ENCODE data around the gene DNAJC1. TPM values are rescaled to one million over a fixed set of nuclear protein-coding genes. Genes with fewer than 3 reads are reported as not detected.

Gene DNAJC1
- total and polyA plus RNA-seq, 2 donors (not counting 3 experiments of a cell fraction or from before 2014, with no cell fraction given): 11.2 to 19.7 TPM

GRCh38 chr10:21924511-21924910 is 79.0 kb downstream of the DNAJC1 start:
- H3K4me3 ChIP-seq (replicated peaks in 1 of 3; ENCODE audit: insufficient read depth in 1 of 3, low read depth in 1 of 3, low read length in 3 of 3): no peak overlapping the region
- H3K9me3 ChIP-seq (replicated peaks; ENCODE audit: control insufficient read depth, insufficient read depth, low read length): no peaks in the 10 kb centered on the region
- CTCF ChIA-PET: interaction anchor here (1.2 to 1.7 kb wide), 2 partner anchors 10 to 13 kb away, joined by 3 to 6 read pairs; no protein-coding TSS in a partner anchor
- H3K4me1 ChIP-seq (ENCODE audit: control insufficient read depth, extremely low read depth, insufficient read depth, low read length): no peaks in the 10 kb centered on the region
- POLR2A ChIA-PET: no interaction called here
- H3K9ac ChIP-seq (replicated peaks; ENCODE audit: extremely low read depth, insufficient read depth, low read length): no peak overlapping the region
- intact Hi-C loops (cut with micrococcal nuclease): no loop called here
- FAIRE-seq (no peak), DNase-seq (ENCODE audit: low read depth, low spot score) (no peak)
- H3K9me1 ChIP-seq (replicated peaks; ENCODE audit: control insufficient read depth, extremely low read depth, insufficient read depth, low read length): no peaks in the 10 kb centered on the region
- TF ChIP-seq POLR2A (IDR thresholded peaks at IDR 0.05; ENCODE audit: low read depth, low read length): no peak
- no TSS peak for BruUV-seq (replicated peaks)
- H3K36me3 ChIP-seq (ENCODE audit: control insufficient read depth in 2 of 2, extremely low read depth in 1 of 2, insufficient read depth in 2 of 2, low read length in 2 of 2): no peaks in the 10 kb centered on the region
- no peak overlapping the region for H3K27ac ChIP-seq (ENCODE audit: insufficient read depth, low read depth, low read length)
- H2AFZ ChIP-seq (ENCODE audit: low read depth, low read length): no peak overlapping the region
- H3K4me2 ChIP-seq (ENCODE audit: insufficient read depth, low read length): no peak overlapping the region
- dilution Hi-C loops (cut with MboI; ENCODE audit: extremely low pct_ligation_motif_present, low sequenced_read_pairs): no loop called here
- no peaks in the 10 kb centered on the region for H3K27me3 ChIP-seq (ENCODE audit: control insufficient read depth in 2 of 2, insufficient read depth in 2 of 2, low read length in 2 of 2)
- H4K20me1 ChIP-seq (replicated peaks; ENCODE audit: control insufficient read depth, extremely low read depth, insufficient read depth, low read length): no peaks in the 10 kb centered on the region
- H3K79me2 ChIP-seq (ENCODE audit: control insufficient read depth, insufficient read depth, low read length): no peaks in the 10 kb centered on the region

- Histone ChIP-seq H4K20me1 (replicated peaks; ENCODE audit: control insufficient read depth, extremely low read depth, insufficient read depth, low read length) (no peaks in the 10 kb centered on the region), H3K9me3 (replicated peaks; ENCODE audit: control insufficient read depth, insufficient read depth, low read length) (no peaks in the 10 kb centered on the region), H2AFZ (ENCODE audit: low read depth, low read length) (no peak overlapping the region), H3K9ac (replicated peaks; ENCODE audit: extremely low read depth, insufficient read depth, low read length) (no peak overlapping the region), H3K27ac (ENCODE audit: insufficient read depth, low read depth, low read length) (no peak overlapping the region), H3K9me1 (replicated peaks; ENCODE audit: control insufficient read depth, extremely low read depth, insufficient read depth, low read length) (no peaks in the 10 kb centered on the region), H3K4me3 (replicated peaks in 1 of 3; ENCODE audit: insufficient read depth in 1 of 3, low read depth in 1 of 3, low read length in 3 of 3) (no peak overlapping the region), H3K36me3 (ENCODE audit: control insufficient read depth in 2 of 2, extremely low read depth in 1 of 2, insufficient read depth in 2 of 2, low read length in 2 of 2) (no peaks in the 10 kb centered on the region), H3K4me1 (ENCODE audit: control insufficient read depth, extremely low read depth, insufficient read depth, low read length) (no peaks in the 10 kb centered on the region), H3K27me3 (ENCODE audit: control insufficient read depth in 2 of 2, insufficient read depth in 2 of 2, low read length in 2 of 2) (no peaks in the 10 kb centered on the region), H3K79me2 (ENCODE audit: control insufficient read depth, insufficient read depth, low read length) (no peaks in the 10 kb centered on the region), H3K4me2 (ENCODE audit: insufficient read depth, low read length) (no peak overlapping the region)
- no peak for TF ChIP-seq EZH2 (IDR thresholded peaks at IDR 0.05; ENCODE audit: borderline replicate concordance, low read depth, low read length, severe bottlenecking)
- no peak for TF ChIP-seq CTCF (IDR thresholded peaks at IDR 0.05; ENCODE audit: extremely low read depth in 1 of 2, insufficient read depth in 1 of 2, low read depth in 1 of 2, low read length in 2 of 2)
- no peak for TF ChIP-seq POLR2AphosphoS5 (IDR thresholded peaks at IDR 0.05; ENCODE audit: insufficient read depth, low read depth, low read length)
- TF ChIP-seq MAX (IDR thresholded peaks at IDR 0.05; ENCODE audit: insufficient read depth, insufficient read length): no peak
- TF ChIP-seq JUN (IDR thresholded peaks at IDR 0.05; ENCODE audit: borderline replicate concordance, insufficient read depth, insufficient read length, low read depth): no peak
- TF ChIP-seq MYC (IDR thresholded peaks at IDR 0.05; ENCODE audit: low read depth, low read length): no peak
- no peak for TF ChIP-seq FOS (IDR thresholded peaks at IDR 0.05; ENCODE audit: borderline replicate concordance, insufficient read depth, low read length)
- TF ChIP-seq GATA2 (IDR thresholded peaks at IDR 0.05; ENCODE audit: insufficient read depth, insufficient read length, low read depth, low read length): no peak
- no peak for TF ChIP-seq POLR2A (IDR thresholded peaks at IDR 0.05; ENCODE audit: low read depth, low read length)
- dilution Hi-C loops (cut with MboI; ENCODE audit: extremely low pct_ligation_motif_present, low sequenced_read_pairs): no loop called here
- ChIA-PET CTCF (interaction anchor here (1.9 kb wide), 1 partner anchor 14 kb away, joined by 3 read pairs; no protein-coding TSS in a partner anchor), POLR2A (no interaction called here)
- intact Hi-C loops (cut with micrococcal nuclease): no loop called here
- no peak for DNase-seq (ENCODE audit: low read depth, low spot score)
- FAIRE-seq: no peak
- no TSS peak for BruUV-seq (replicated peaks)
These were observed 82.9 kb downstream of the DNAJC1 start for GRCh38 chr10:21920633-21921032.

Measured in endothelial cell of umbilical vein (primary cell).